ENCODE measurements around the gene CLIP2.
A peak's percentile ranks its signal among the peaks of the same experiment; 100 is the strongest.
"Not testable (repeated sequence)": the region's sequence is repeated elsewhere in the genome, so short reads cannot be mapped to it uniquely, and the experiment has no call there.

CLIP2 gene

DNA sequence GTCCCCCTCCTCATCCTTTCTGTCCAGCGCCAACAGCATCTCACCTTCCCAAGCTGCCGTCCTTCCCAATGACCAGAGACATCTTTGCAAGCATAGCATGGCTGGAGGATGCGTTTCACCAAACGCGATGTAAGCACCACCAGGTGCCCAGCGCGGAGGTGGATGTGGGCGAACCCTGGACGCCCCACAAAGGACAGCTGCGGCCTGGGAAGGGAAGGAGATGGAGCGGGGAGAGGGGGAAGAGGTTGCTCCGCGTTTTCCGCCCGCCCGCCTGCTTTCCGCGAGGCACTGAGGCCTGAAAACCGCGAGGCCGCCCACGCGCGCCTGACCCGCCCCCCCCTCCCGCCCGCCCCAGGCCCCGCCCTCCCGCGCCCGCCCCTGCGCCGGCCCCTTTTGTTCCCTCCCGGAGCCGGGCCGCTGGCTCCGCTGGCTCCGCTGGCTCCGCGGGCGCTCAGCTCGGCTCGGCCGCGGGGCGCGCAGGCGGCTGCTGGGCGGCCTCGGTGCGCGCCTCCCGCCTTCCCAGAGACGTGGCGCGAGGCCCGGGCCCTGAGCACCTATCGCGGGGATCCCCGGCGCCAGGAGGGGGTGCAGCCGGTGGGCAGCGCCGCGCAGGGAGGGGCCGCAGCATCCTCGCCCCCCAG is at the start of gene CLIP2:
CLIP2 (plus strand) TSS at position 390 of the 641 bp plus-strand sequence. CDS start 28,140 bp downstream, outside the sequence.
- Histone ChIP-seq H3K4me1 (ENCODE audit: insufficient read depth, poor library complexity, severe bottlenecking) (no peaks in the 10 kb centered on the region), H3K36me3 (ENCODE audit: low read depth) (no peaks in the 10 kb centered on the region), H3K4me3 (ENCODE audit: severe bottlenecking) (peak within 1 kb of the TSS; percentile 86), H3K27me3 (ENCODE audit: insufficient read depth, poor library complexity, severe bottlenecking) (no peaks in the 10 kb centered on the region), H3K9me3 (ENCODE audit: severe bottlenecking) (no peaks in the 10 kb centered on the region), H3K27ac (ENCODE audit: poor library complexity, severe bottlenecking) (peak within 1 kb of the TSS; percentile 27)
- TF ChIP-seq, protein P1, sequence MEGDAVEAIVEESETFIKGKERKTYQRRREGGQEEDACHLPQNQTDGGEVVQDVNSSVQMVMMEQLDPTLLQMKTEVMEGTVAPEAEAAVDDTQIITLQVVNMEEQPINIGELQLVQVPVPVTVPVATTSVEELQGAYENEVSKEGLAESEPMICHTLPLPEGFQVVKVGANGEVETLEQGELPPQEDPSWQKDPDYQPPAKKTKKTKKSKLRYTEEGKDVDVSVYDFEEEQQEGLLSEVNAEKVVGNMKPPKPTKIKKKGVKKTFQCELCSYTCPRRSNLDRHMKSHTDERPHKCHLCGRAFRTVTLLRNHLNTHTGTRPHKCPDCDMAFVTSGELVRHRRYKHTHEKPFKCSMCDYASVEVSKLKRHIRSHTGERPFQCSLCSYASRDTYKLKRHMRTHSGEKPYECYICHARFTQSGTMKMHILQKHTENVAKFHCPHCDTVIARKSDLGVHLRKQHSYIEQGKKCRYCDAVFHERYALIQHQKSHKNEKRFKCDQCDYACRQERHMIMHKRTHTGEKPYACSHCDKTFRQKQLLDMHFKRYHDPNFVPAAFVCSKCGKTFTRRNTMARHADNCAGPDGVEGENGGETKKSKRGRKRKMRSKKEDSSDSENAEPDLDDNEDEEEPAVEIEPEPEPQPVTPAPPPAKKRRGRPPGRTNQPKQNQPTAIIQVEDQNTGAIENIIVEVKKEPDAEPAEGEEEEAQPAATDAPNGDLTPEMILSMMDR (IDR thresholded peaks at IDR 0.05; ENCODE audit: poor library complexity, severe bottlenecking): no peak
- DNase-seq (ENCODE audit: low spot score) (no peak), ATAC-seq (ENCODE audit: low read depth) (peak; percentile 86)

DNA sequence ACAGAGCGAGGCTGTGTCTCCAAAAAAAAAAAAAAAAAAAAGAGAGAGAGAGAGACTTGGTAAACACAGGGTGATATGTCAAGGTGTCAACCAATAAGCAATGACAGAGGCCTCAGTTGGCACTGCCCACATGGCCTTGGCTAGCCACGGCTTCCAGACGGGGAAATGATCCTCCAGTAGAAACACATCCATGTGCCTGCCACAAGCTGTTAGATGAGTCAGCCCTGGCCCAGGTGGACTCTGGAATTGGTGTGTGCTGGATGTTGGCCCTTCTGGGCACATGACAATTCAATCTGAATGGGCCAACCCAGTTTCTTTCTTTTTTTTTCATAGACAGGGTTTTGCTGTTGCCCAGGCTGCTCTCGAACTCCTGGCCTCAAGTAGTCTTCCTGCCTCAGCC is 48.7 kb upstream of the CLIP2 start:
- no peak overlapping the region for H3K4me3 ChIP-seq (ENCODE audit: severe bottlenecking)
- DNase-seq (ENCODE audit: low spot score) (no peak), ATAC-seq (ENCODE audit: low read depth) (no peak)
- H3K36me3 ChIP-seq (ENCODE audit: low read depth): peaks cover 87% of the 10 kb centered on the region
- H3K4me1 ChIP-seq (ENCODE audit: insufficient read depth, poor library complexity, severe bottlenecking): no peaks in the 10 kb centered on the region
- TF ChIP-seq, protein P1 (IDR thresholded peaks at IDR 0.05; ENCODE audit: poor library complexity, severe bottlenecking): no peak
- no peaks in the 10 kb centered on the region for H3K9me3 ChIP-seq (ENCODE audit: severe bottlenecking)
- H3K27me3 ChIP-seq (ENCODE audit: insufficient read depth, poor library complexity, severe bottlenecking): no peaks in the 10 kb centered on the region
- no peak overlapping the region for H3K27ac ChIP-seq (ENCODE audit: poor library complexity, severe bottlenecking)

DNA sequence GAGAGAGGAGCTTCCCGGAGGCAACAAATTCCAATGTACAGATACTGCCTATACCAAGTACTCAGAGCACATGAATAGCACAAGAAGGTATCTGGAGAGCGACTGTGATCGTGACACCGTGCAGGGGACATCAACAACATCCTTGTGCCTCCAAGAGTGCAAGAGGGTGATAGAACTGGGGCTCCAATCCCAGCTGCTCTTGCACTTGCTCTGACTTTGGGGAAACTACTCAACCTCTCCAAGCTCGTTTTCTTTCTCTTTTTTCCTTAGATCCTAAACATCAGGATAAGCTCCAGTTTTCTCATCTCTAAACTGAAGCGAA is 47.1 kb upstream of the CLIP2 start:
- DNase-seq (ENCODE audit: low spot score): no peak
- Histone ChIP-seq H3K27me3 (ENCODE audit: insufficient read depth, poor library complexity, severe bottlenecking) (no peaks in the 10 kb centered on the region), H3K9me3 (ENCODE audit: severe bottlenecking) (no peaks in the 10 kb centered on the region), H3K36me3 (ENCODE audit: low read depth) (peaks cover 86% of the 10 kb centered on the region), H3K27ac (ENCODE audit: poor library complexity, severe bottlenecking) (no peak overlapping the region), H3K4me3 (ENCODE audit: severe bottlenecking) (no peak overlapping the region), H3K4me1 (ENCODE audit: insufficient read depth, poor library complexity, severe bottlenecking) (no peaks in the 10 kb centered on the region)
- ATAC-seq (ENCODE audit: low read depth): no peak
- TF ChIP-seq, protein P1 (IDR thresholded peaks at IDR 0.05; ENCODE audit: poor library complexity, severe bottlenecking): no peak

DNA sequence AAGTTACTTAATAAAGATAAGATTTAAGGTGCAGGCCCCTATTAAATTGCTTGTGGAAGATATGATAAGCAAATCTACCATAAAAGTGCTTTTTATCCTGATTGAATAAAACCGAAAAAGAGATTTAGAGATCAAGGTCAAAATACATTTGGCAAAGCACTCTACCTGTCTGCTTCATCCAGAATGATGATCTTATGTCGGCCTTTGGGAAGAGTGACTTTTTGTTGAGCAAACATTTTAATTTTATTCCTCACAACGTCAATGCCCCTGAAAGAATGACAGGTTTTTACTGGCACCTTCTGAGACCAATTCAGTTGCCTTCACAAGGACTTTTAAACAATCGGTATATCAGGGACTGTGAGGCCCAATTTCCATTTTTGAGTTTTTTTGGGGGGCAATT is 42.7 kb upstream of the CLIP2 start:
- Histone ChIP-seq H3K27ac (ENCODE audit: poor library complexity, severe bottlenecking) (no peak overlapping the region), H3K9me3 (ENCODE audit: severe bottlenecking) (no peaks in the 10 kb centered on the region), H3K4me1 (ENCODE audit: insufficient read depth, poor library complexity, severe bottlenecking) (no peaks in the 10 kb centered on the region), H3K27me3 (ENCODE audit: insufficient read depth, poor library complexity, severe bottlenecking) (no peaks in the 10 kb centered on the region), H3K36me3 (ENCODE audit: low read depth) (peaks cover 93% of the 10 kb centered on the region), H3K4me3 (ENCODE audit: severe bottlenecking) (no peak overlapping the region)
- TF ChIP-seq, protein P1 (IDR thresholded peaks at IDR 0.05; ENCODE audit: poor library complexity, severe bottlenecking): no peak
- ATAC-seq (ENCODE audit: low read depth): no peak
- DNase-seq (ENCODE audit: low spot score): no peak

DNA sequence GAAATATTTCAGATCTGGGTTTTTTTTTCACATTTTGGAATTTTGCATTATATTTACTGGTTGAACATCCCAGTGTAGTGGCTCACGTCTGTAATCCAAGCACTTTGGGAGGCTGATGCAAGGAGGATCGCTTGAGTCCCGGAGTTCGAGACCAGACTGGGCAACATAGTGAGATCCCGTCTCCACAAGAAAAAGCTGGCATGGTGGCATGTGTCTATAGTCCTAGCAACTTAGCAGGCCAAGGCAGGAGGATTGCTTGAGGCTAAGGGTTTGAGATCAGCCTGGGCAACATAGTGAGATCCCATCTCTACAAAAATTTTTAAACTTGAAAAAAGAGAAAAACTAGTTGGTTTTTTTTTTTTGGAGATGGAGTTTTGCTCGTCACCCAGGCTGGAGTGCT is 41.1 kb upstream of the CLIP2 start:
- no peaks in the 10 kb centered on the region for H3K27me3 ChIP-seq (ENCODE audit: insufficient read depth, poor library complexity, severe bottlenecking)
- ATAC-seq (ENCODE audit: low read depth): no peak
- TF ChIP-seq, protein P1 (IDR thresholded peaks at IDR 0.05; ENCODE audit: poor library complexity, severe bottlenecking): no peak
- DNase-seq (ENCODE audit: low spot score): no peak
- peaks cover 88% of the 10 kb centered on the region for H3K36me3 ChIP-seq (ENCODE audit: low read depth)
- no peak overlapping the region for H3K4me3 ChIP-seq (ENCODE audit: severe bottlenecking)
- H3K9me3 ChIP-seq (ENCODE audit: severe bottlenecking): no peaks in the 10 kb centered on the region
- H3K27ac ChIP-seq (ENCODE audit: poor library complexity, severe bottlenecking): no peak overlapping the region
- no peaks in the 10 kb centered on the region for H3K4me1 ChIP-seq (ENCODE audit: insufficient read depth, poor library complexity, severe bottlenecking)

DNA sequence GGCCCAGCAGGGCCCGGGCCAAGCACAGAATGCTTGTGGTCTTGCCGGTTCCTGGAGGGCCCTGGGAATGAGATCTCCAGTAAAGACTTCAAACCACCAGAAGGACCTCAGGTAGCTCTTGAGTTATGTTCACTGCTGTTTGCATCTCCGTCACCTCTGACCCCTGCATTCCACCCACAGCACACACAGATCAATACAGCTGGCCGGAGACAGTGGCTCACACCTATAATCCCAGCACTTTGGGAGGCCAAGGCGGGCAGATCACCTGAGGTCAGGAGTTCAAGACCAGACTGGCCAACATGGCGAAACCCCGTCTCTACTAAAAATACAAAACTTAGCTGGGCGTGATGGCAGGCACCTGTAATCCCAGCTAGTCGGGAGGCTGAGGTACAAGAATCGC is 40.1 kb upstream of the CLIP2 start:
- not testable (repeated sequence) for DNase-seq (ENCODE audit: low spot score); H3K9me3 ChIP-seq (ENCODE audit: severe bottlenecking); H3K27me3 ChIP-seq (ENCODE audit: insufficient read depth, poor library complexity, severe bottlenecking); H3K4me1 ChIP-seq (ENCODE audit: insufficient read depth, poor library complexity, severe bottlenecking); ATAC-seq (ENCODE audit: low read depth); H3K27ac ChIP-seq (ENCODE audit: poor library complexity, severe bottlenecking); H3K4me3 ChIP-seq (ENCODE audit: severe bottlenecking)
- H3K36me3 ChIP-seq (ENCODE audit: low read depth): peaks cover 79% of the 10 kb centered on the region

Measured in RWPE2 (cell line).